ENCODE measurements around the gene ADGRG6.
A peak's percentile ranks its signal among the peaks of the same experiment; 100 is the strongest.
"Not testable (repeated sequence)": the region's sequence is repeated elsewhere in the genome, so short reads cannot be mapped to it uniquely, and the experiment has no call there.

Gene ADGRG6

DNA sequence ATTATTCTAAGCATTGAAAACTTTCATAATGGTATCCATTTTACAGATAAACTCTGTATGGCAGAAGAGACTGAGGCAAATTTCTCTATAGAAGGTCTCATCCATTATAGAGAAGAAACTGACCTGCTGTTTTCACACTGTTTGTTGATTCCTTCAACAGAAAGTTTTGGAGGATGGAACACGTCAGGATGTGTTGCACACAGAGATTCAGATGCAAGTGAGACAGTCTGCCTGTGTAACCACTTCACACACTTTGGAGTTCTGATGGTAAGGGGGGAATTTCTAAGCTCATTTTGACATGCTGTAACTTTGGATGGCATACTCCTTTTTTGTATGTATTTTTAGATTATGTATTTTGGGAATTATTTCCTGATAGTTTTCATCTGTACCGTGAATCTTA is 109.3 kb downstream of the ADGRG6 start:
- no peak for DNase-seq (ENCODE audit: low spot score)

DNA sequence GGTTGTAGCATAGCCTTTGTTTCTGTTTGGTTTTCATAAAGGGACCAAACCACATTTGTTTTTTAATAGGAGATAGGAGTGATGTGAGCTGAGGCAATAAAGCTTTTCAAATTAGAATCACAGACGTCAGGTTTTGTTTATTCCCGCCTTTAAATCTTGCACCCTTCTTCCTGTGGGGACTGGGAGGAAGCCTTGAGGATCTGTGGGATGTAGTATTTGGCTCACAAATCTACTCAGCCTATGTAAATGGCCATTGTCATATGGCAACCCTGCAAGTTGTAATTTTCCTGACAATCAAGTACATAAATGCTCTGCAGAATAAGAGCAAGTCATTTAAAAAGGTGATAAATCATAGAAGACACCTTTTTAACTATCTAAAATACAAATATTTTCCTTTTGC is 110.4 kb downstream of the ADGRG6 start:
- DNase-seq (ENCODE audit: low spot score), result no peak

DNA sequence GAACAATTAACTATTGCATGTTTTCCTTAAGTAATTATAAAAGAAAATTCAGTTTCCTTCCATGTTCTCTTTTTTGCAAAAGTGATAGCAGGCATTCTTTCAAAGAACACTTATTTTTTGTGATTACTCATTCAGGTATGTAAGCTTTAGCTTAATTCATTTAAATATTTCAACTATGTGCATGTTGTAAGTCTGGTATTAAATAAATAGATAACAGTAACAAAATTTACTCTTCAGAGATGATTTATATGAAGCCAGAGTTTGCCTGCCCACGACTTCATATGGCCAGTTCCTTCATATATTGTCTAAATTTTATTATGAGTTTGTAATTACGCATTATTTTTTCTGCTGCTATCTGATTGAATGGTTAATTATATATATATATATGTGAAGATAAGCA is 110.9 kb downstream of the ADGRG6 start:
- no peak for DNase-seq (ENCODE audit: low spot score)

DNA sequence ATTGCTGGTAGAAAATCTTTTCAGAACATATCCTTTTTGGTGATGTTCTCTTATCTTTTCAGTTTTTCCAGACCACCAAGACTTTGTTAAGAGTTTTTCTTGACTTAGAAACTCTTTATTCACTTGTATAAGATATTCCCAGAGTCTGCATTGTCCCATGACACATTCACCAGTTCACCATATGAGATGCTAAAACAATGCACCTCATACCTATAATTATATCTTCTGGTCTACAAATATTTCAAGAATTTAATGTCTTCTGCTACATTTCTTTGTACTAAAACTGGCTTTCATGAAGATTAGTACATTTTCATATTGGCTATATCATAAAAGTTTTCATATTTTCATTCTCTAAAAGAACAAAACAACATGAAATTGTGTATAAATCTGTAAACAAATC is 111.3 kb downstream of the ADGRG6 start:
- peak; percentile 8 for DNase-seq (ENCODE audit: low spot score)

DNA sequence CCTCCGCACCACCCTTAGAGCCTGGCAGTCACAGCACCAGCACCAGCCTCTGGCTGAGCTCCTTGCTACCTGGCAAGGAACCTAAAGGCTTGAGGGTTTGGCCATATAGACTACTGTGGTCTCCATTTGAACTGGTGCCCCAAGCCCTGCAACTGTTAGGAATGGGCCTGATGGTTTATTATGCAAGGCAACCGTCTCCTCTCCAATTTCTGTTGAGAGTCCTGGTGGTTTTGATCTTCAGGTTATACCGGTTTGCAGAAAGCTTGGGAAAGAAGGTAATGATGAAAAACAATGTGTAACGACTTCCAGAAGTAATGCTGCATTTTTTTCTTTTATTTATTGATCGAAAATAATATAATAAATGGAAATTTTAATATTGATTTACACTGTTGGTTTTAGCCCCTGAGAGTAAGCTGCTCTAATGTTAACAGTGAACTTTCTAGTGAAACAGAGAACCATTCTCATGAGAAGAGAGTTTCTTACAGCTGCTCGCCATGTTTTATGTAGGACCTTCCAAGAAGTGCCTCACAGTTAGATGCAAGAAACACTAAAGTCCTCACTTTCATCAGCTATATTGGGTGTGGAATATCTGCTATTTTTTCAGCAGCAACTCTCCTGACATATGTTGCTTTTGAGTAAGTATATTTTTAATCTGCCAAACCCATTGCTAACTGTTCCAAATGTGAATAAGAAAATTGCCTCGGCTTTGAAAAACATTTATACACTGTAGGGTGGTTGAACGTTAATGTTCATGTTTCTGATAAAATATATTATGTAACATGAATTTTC is 112.8 kb downstream of the ADGRG6 start:
- DNase-seq (ENCODE audit: low spot score), result no peak

DNA sequence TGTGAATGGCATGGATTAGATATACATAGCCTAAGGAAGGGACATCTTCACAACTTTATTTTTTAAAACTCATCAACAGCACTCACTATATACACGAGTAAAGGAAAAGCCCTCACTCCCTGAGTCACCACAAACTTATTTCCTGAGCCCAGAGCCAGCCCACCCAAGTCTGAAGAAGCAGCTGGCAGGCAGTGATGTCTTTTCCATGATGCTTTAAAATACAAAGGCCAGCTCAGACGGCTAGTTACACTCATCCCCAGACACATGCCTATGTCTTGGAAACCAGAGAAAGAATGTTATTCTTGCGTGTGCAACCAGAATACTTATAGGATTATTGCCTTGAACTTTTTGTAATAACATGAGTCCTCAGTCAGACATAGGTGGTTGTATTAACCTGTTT is 114.4 kb downstream of the ADGRG6 start:
- DNase-seq (ENCODE audit: low spot score), result peak; percentile 86

DNA sequence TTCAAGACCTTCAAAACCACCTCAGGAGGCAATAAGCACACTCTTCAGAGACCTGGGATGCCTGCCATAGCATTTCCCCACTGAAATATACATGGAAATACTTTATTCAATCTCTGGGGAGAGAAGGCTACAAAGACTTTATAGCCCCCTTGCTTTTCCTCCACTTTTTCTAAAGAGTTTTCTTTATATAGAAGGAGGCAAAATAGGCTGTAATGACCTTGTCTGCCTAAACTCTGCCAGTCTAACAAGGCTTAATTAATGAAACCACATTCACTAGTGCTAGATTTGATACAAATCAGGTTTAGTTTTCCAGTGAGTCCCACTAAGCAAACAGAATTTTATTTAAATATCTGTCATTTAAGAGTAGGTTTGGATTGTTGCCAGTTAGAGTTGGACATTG is 114.9 kb downstream of the ADGRG6 start:
- DNase-seq (ENCODE audit: low spot score), result no peak

DNA sequence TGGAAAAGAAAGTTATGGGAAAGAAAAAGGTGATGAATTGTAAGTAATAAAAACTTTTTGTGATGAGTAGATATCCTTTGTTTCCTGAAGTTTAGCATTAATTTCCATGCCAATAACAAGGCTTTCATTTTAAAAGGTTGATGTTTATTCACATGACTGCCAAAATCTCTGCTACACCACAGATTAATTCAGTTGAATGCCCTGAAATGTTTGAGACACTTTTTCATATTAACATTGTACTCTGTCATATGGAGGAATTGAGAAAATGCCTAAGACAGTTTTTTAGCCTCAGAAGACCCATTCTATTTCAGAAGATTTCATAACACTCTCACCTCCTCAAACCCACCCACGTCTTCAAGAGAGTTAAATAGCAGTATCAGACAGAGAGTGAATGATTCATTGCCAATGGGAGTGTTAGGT is 115.5 kb downstream of the ADGRG6 start:
- no peak for DNase-seq (ENCODE audit: low spot score)

DNA sequence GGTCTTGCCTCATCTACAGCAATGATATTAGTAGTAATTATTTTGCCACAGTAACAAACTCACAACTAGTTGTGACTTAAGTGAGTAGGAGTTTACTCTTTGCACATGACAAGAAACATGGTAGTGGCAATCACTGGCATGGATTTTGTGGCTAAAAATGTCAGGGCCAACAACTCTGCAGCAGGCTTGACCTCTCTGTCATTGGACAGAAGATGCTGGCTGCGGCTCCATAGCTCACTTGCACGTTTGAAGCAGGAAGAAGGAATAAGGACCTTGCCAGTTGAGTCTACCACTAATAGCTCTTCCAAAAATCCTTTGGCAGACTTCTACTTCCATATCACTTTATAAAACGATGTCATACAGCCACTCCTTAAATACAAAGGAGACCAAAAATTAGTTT is 117.3 kb downstream of the ADGRG6 start:
- no peak for DNase-seq (ENCODE audit: low spot score)

DNA sequence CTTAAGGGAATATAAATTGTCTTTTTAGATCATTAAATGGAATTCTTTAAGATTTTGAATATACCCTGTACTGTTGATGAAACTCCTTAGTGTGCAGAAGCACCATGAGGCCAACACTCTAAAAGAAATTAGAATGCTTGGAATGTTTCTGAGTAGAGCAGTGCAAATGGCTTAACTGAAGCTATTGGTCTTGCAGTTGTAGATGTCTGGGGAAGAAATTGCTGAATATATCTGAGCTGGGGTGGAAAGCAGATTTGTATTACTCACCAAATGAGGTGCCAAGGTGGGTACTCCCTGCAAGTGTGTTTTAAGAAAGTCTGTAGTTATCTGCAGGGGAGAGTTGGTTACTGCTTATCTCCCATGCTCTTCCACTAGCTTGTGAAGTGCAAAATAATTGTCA is 119.0 kb downstream of the ADGRG6 start:
- DNase-seq (ENCODE audit: low spot score), result no peak

DNA sequence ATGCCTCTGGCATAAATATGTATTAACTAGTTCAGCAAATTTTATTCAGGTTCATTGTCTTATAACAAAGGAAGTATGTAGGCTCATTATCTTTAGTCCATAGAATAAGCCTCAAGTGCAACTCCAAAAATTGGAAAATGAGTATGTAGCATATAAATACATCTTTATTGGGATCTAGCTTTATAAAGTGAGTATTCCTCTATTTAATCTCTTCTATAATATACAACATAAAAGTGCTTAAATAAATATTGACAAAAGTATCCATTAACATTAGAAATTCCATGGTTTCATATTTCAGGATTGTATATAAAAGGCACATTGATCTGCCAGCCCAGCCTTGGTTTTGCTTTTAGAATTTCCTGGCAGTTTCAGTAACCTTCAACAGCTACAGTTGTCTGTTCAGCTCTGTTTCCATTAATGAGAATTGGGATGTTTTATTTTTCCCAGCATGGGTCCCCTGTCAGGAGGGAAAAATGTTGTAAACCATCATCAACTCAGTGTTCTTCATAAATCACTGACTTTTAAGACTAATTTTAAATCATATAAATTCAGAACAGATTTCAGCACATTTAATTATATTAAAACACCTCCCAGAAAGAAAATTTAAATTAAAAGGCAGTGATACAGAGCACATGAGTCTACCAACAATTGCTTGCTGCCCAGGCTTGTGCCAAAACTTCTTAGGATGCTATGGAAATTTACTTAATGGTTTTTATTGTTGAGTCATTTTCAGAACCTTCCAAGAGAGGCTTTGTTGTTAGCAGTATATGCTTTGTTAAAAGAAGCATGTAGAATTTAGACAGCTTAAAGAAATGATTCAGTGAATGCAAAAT is 119.7 kb downstream of the ADGRG6 start:
- DNase-seq (ENCODE audit: low spot score), result peak; percentile 13

DNA sequence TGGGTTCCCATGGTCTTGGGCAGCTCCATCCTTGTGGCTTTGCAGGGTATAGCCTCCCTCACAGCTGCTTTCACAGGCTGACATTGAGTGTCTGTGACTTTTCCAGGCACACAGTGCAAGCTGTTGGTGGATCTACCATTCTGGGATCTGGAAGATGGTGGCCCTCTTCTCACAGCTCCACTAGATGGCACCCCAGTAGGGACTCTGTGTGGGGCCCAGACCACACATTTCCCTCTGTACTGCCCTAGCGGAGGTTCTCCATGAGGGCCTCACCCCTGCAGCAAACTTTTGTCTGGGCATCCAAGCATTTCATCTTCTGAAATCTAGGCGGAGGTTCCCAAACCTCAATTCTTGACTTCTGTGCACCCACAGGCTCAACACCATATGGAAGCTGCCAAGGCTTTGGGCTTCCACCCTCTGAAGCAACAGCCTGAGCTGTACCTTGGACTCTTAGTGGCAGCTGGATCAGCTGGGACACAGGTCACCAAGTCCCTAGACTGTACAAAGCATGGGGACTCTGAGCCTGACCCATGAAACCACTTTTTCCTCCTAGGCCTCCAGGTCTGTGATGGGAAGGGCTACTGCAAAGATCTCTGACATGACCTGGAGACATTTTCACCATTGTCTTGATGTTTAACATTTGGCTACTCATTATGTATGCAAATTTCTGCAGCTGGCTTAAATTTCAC is 124.8 kb downstream of the ADGRG6 start:
- not testable (repeated sequence) for DNase-seq (ENCODE audit: low spot score)

DNA sequence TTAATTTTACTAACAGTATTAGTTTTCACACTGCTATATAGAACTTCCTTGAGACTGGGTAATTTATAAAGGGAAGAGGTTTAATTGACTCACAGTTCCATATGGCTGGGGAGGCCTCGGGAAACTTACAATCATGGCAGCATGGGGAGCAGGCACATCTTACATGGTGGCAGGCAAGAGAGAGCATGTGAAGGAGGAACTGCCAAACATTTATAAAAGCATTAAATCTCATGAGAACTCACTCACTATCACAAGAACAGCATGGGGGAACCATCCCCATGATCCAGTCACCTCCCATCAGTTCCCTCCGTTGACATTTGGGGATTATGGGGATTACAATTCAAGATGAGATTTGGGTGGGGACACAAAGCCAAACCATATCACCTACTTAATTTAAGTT is 126.7 kb downstream of the ADGRG6 start:
- not testable (repeated sequence) for DNase-seq (ENCODE audit: low spot score)

DNA sequence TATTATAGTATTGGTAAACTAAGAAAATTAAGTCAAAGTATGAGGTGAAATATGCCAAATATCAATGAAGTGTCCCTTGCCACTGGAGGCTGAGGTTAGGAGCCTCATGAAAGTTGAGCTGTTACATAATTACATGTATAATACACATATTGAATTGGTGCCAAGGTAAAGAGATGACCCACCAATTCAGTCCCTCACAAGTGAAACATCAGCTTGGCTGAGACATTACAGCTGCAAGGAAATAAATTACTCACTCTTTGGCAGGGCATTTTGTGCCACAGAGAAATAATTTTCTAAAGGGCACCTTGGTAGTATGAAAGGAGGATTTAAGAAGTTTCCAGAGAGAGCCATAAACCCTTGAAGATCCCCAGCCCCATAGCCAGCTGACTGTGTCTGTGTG is 127.4 kb downstream of the ADGRG6 start:
- no peak for DNase-seq (ENCODE audit: low spot score)

DNA sequence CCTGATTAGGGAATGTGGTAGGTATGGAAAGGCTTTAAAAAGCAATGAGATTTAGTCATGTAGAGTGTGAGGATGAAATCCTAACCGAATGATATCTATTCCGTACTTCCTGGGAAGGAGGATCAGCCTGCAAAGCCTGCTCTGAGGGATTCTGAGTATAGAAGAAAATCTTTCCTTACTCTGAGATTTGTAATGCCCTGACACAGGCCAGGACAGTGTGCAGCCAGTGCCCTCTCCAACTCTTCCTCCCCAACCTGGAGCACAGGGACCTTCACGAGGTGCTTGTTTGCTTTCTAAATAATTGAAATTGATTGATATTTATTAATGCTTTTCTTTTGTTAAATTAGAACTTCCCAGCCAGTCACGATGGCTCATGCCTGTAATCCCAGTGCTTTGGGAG is 131.6 kb downstream of the ADGRG6 start:
- no peak for DNase-seq (ENCODE audit: low spot score)

DNA sequence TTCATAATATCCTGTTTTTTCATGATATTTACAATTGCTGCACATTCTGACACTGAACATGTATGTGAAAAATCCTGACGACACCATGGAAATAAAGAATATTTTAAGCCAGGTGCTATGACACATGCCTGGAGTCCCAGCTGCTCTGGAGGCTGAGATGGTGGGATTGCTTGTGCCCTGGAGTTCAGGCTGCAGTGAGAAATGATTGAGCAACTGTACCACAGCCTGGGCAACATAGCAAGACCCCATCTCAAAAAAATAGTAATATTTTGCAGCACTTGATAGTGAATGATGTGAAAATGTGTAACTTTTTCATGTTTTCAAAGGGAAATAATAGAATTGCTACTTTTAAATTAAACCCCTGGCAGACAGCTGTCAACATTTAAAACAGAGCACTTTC is 137.1 kb downstream of the ADGRG6 start:
- no peak for DNase-seq (ENCODE audit: low spot score)

DNA sequence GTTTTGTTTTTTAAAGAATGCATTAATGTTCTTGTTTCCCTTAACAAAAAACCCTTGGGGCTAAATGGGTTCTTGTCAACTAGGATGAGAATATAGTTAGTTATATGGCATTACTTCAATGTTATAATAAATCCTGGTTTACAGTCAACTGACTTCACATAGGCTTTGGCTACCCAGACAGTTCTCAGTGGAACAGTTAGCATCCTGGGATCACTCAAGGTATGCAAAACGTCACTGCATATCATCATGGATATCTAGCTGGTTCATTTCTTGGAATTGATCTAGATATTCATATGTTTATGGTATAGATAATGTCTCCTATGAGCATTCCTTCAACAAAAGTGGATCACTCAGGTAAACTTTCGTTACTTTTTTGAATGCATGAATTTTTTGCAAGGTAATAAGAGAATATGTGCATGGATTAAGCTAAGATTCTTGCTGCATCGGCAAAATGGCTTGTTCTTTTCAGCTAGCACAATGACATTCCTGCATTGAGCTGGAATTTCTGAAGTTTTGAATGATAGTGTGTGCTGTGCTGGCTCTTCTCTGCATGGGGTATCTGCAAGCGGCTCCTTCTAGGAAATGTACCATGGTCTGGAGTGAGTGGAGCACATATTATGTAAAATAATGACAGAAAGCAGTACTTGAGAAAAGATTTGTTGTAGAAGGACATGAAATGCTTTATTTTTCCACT is 138.9 kb downstream of the ADGRG6 start:
- DNase-seq (ENCODE audit: low spot score), result no peak

DNA sequence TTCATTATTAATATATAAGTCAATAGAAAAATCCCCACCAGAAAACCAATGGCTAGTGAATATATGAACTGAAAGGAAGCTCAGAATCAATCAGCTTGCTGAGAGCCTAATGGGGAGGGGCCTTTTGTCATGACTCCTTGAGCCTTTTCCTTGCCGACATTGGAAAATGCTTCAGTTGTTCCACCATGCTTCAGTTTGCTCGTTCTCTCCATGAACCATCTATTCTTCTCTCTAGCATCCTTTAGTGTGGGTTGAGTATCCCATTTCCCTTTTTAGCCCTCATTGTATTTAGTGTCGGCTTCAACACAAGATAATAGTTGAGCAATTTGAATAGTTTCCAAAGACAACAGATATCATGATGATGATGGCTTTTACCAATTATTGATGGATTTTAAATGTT is 139.9 kb downstream of the ADGRG6 start:
- no peak for DNase-seq (ENCODE audit: low spot score)

DNA sequence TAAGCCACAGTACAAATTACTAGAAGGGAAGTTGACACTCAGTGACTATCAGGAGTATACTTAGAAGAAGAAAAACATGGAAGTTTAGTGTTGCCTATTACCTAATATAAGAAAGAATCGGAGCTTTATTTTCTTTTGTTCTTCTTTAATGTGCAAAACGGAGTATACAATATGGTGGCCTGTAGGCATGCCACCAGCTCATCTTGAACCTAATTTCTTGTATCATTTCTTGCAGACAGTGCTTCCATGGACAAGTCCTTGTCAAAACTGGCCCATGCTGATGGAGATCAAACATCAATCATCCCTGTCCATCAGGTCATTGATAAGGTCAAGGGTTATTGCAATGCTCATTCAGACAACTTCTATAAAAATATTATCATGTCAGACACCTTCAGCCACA is 141.3 kb downstream of the ADGRG6 start:
- no peak for DNase-seq (ENCODE audit: low spot score)

DNA sequence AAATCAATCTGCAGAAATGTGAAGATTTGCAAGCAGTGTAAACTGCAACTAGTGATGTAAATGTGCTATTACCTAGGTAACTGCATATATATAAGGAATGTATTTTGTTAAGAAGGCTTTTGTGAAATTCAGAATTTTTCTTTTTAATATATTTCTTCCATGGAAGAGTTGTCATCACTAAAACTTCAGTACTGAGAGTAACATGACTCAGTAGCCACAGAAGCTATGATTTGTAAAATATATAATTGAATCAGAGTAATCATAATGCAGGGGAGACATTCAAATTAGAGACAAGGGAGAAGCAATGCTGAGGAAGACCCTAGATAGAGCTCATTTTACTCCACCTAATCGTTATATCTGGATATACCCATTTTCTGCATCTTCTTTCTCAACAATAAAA is 141.7 kb downstream of the ADGRG6 start:
- DNase-seq (ENCODE audit: low spot score), result no peak

DNA sequence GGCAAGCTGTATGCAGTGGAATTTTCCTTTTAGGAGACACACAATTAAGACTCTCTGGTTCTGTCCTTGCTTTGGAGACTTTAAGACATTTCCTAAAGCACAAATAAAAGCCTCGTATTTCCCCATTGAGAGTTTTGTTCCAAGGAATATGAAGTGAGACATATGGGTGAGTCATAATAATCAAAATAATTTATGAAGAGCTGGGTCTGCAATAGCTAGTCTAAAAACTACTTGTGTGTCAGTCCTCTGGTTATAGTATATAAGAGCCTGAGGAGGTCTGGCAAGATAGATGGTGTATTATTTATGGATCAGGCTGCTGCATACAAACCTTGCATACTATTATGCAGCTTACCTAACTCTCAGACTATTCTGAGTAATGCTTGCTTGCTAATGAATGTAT is 142.6 kb downstream of the ADGRG6 start:
- DNase-seq (ENCODE audit: low spot score), result no peak

DNA sequence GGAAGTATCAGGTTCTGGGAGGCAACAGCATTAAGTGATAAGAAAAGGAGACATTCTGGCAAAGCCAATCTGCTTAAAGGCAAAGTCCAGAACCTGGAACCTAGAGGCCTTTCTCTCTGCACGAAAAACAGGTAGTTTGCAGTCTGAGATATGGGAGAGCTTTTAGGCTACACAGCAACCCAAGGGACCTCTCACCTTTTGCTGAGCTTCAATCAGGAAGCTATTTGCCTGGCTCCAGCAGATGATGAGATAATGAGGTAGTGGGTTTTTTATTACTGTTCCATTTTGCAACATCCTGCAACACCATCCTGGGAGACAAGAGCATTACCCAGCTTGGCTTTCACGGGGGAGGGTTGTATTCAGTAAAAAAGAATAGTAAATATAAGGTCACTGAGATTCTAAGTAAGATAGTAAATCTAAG is 143.1 kb downstream of the ADGRG6 start:
- DNase-seq (ENCODE audit: low spot score), result no peak
